Aortic smooth muscle cell (primary cell): ENCODE results near the gene ZFAND2B. TPM values are rescaled to one million over a fixed set of nuclear protein-coding genes. Genes with fewer than 3 reads are reported as not detected.

Experiments used
- total RNA-seq: library from RNA; depleted of rRNA; stranded (reverse); fragments of >200 nt; gene quantifications from 2 replicates; pipeline ENCODE4 v1.2.3, GENCODE V29; 2014

Gene ZFAND2B
- total RNA-seq: 30.0 and 37.5 TPM in 2 replicates

GRCh38 chr2:219206328-219207133 lies at the start of gene ZFAND2B:
ZFAND2B (plus strand) TSS chr2:219206782; CDS start chr2:219206988, 206 bp downstream.

GRCh38 chr2:219160186-219161017 lies 46.2 kb upstream of the ZFAND2B start, which contains the start of gene NHEJ1:
NHEJ1 (minus strand) TSS chr2:219160815; CDS start chr2:219158362, 2,453 bp downstream.

GRCh38 chr2:219169930-219170654 lies 36.5 kb upstream of the ZFAND2B start, which contains the start of gene SLC23A3:
SLC23A3 (minus strand) TSS chr2:219170029; CDS start chr2:219169984, 45 bp downstream.

GRCh38 chr2:219176818-219177551 lies 29.6 kb upstream of the ZFAND2B start, which contains the start of gene CNPPD1:
CNPPD1 (minus strand) TSS chr2:219176925; CDS start chr2:219176828, 97 bp downstream.

GRCh38 chr2:219177552-219178376 lies 28.8 kb upstream of the ZFAND2B start, which contains the start of gene RETREG2:
RETREG2 (plus strand) TSS chr2:219178275; CDS start chr2:219178353, 78 bp downstream.

GRCh38 chr2:219218732-219219701 lies 12.4 kb downstream of the ZFAND2B start, which contains the start of gene ABCB6:
ABCB6 (minus strand) TSS chr2:219218958; CDS start chr2:219218673, 285 bp downstream.

GRCh38 chr2:219229305-219230058 lies 22.9 kb downstream of the ZFAND2B start, which contains the start of the genes ANKZF1 and ATG9A:
ANKZF1 (plus strand) TSS chr2:219229806; CDS start chr2:219230258, 452 bp downstream.
ATG9A (minus strand) TSS chr2:219229636; CDS start chr2:219228024, 1,612 bp downstream.

GRCh38 chr2:219245148-219245898 lies 38.7 kb downstream of the ZFAND2B start, which contains the start of the genes GLB1L and STK16:
GLB1L (minus strand) TSS chr2:219245444; CDS start chr2:219243573, 1,871 bp downstream.
STK16 (plus strand) TSS chr2:219245479; CDS start chr2:219246000, 521 bp downstream.

GRCh38 chr2:219252900-219253752 lies 46.5 kb downstream of the ZFAND2B start, which contains the start of gene TUBA4B:
TUBA4B (plus strand) TSS chr2:219253243; CDS start chr2:219253408, 165 bp downstream.

GRCh38 chr2:219253753-219254589 lies 47.4 kb downstream of the ZFAND2B start, which contains the start of gene TUBA4A:
TUBA4A (minus strand) TSS chr2:219253918; CDS start chr2:219253858, 60 bp downstream.

Other genes with a start within 250 kb of the ZFAND2B start
- not detected in 2 replicates for gene CDK5R2, start 247.1 kb upstream of the ZFAND2B start, total RNA-seq
- gene FEV, start 221.6 kb upstream of the ZFAND2B start, total RNA-seq: not detected in 2 replicates
- not detected in 2 replicates for gene CRYBA2, start 213.4 kb upstream of the ZFAND2B start, total RNA-seq
- not detected in 2 replicates for gene CFAP65, start 165.3 kb upstream of the ZFAND2B start, total RNA-seq
- gene IHH, start 145.9 kb upstream of the ZFAND2B start, total RNA-seq: under 0.01 TPM in 1 of 2 replicates, not detected in the other
- gene NHEJ1, start 46.0 kb upstream of the ZFAND2B start, total RNA-seq: 10.8 and 11.6 TPM in 2 replicates
- 1.6 TPM in 2 replicates for gene SLC23A3, start 36.8 kb upstream of the ZFAND2B start, total RNA-seq
- gene CNPPD1, start 29.9 kb upstream of the ZFAND2B start, total RNA-seq: 37.9 and 41.9 TPM in 2 replicates
- gene RETREG2, start 28.5 kb upstream of the ZFAND2B start, total RNA-seq: 64.1 and 72.9 TPM in 2 replicates
- 21.6 and 28.3 TPM in 2 replicates for gene ABCB6, start 12.2 kb downstream of the ZFAND2B start, total RNA-seq
- 43.5 and 44.4 TPM in 2 replicates for gene ATG9A, start 22.9 kb downstream of the ZFAND2B start, total RNA-seq
- 17.6 and 20.6 TPM in 2 replicates for gene ANKZF1, start 23.0 kb downstream of the ZFAND2B start, total RNA-seq
- gene GLB1L, start 38.7 kb downstream of the ZFAND2B start, total RNA-seq: 15.3 and 20.3 TPM in 2 replicates
- gene STK16, start 38.7 kb downstream of the ZFAND2B start, total RNA-seq: 26.8 and 34.8 TPM in 2 replicates
- gene TUBA4B, start 46.5 kb downstream of the ZFAND2B start, total RNA-seq: not detected in 2 replicates
- gene TUBA4A, start 47.1 kb downstream of the ZFAND2B start, total RNA-seq: 19.1 and 30.1 TPM in 2 replicates
- 39.4 and 43.2 TPM in 2 replicates for gene DNAJB2, start 72.6 kb downstream of the ZFAND2B start, total RNA-seq
- gene PTPRN, start 102.6 kb downstream of the ZFAND2B start, total RNA-seq: 0.25 and 0.40 TPM in 2 replicates
- not detected in 2 replicates for gene RESP18, start 126.0 kb downstream of the ZFAND2B start, total RNA-seq
- 47.6 and 49.3 TPM in 2 replicates for gene DNPEP, start 181.1 kb downstream of the ZFAND2B start, total RNA-seq
- gene DES, start 211.6 kb downstream of the ZFAND2B start, total RNA-seq: 0.13 and 0.62 TPM in 2 replicates
- 11.1 and 25.1 TPM in 2 replicates for gene SPEG, start 228.1 kb downstream of the ZFAND2B start, total RNA-seq